Measurements from ENCODE around the gene ITGA5.

The ITGA5 gene

DNA sequence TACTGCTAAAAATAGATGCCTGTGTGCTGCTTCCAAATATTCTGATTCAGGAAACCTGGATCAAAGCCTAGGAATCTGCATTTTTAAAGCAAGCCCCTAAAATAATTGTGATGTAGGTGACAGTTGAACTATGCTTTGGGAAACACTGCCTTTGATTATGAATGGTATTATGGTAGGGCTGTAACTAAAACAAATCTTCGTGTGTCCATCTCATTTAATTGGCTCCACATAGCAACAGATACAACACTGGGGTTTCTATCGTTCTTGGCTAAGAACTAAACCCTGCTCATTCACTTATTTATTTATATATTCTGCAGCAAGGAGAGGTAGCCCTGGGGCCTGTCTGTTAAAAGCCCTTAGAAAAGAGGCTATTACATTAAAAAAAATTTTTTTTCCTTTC is 23.0 kb upstream of the ITGA5 start:
- TF ChIP-seq, protein P1, sequence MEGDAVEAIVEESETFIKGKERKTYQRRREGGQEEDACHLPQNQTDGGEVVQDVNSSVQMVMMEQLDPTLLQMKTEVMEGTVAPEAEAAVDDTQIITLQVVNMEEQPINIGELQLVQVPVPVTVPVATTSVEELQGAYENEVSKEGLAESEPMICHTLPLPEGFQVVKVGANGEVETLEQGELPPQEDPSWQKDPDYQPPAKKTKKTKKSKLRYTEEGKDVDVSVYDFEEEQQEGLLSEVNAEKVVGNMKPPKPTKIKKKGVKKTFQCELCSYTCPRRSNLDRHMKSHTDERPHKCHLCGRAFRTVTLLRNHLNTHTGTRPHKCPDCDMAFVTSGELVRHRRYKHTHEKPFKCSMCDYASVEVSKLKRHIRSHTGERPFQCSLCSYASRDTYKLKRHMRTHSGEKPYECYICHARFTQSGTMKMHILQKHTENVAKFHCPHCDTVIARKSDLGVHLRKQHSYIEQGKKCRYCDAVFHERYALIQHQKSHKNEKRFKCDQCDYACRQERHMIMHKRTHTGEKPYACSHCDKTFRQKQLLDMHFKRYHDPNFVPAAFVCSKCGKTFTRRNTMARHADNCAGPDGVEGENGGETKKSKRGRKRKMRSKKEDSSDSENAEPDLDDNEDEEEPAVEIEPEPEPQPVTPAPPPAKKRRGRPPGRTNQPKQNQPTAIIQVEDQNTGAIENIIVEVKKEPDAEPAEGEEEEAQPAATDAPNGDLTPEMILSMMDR (IDR thresholded peaks at IDR 0.05; ENCODE audit: insufficient read depth, missing control alignments) = no peak
- DNase-seq (ENCODE audit: insufficient read length, low spot score) = no peak

DNA sequence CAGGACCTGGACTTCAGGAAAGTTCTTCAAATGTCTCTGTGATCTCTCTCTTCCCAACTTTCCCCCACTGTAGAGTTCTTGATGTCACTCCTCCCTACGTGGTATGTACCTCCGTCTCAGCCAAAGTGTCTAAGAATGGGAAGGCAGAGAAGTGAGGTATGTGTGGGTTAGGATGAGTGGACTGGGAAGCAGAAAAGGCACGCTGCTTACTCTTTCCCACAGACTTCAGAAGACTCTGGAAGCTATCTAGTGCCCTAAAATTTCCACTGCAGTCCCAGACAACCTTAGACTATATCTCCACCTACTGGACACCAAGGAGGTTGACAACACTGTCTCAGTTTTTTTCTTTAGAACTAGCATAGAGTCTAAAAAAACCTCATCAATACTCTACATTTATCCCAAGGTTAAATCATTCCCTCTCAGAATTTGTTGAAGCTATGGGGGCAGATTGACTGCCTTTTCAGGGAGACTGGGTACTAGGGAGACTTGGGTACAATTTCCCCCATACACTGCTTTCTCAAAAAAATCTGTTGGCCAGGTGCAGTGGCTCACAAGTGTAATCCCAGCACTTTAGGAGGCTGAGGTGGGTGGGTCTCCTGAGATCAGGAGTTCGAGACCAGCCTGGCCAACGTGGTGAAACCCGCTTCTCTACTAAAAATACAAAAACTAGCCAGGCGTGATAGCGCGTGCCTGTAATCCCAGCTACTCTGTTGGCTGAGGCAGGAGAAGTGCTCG is 20.6 kb upstream of the ITGA5 start:
- DNase-seq (ENCODE audit: insufficient read length, low spot score) (no peak), FAIRE-seq (no peak)
- TF ChIP-seq, protein P1 (IDR thresholded peaks at IDR 0.05; ENCODE audit: insufficient read depth, missing control alignments) = peak; percentile 66

More for the DNA sequence above, 23.0 kb upstream of the ITGA5 start:
- FAIRE-seq = no peak

GRCh38 chr12:54439096-54439495 is 20.0 kb upstream of the ITGA5 start:
- no peak for FAIRE-seq

GRCh38 chr12:54438517-54438916 is 19.5 kb upstream of the ITGA5 start:
- FAIRE-seq (no peak), DNase-seq (ENCODE audit: insufficient read length, low spot score) (no peak)
- TF ChIP-seq, protein P1 (IDR thresholded peaks at IDR 0.05; ENCODE audit: insufficient read depth, missing control alignments) = no peak

More at GRCh38 chr12:54439096-54439495, 20.0 kb upstream of the ITGA5 start:
- DNase-seq (ENCODE audit: insufficient read length, low spot score) = no peak
- TF ChIP-seq, protein P1 (IDR thresholded peaks at IDR 0.05; ENCODE audit: insufficient read depth, missing control alignments) = no peak

GRCh38 chr12:54437697-54438096 is 18.6 kb upstream of the ITGA5 start:
- FAIRE-seq (no peak), DNase-seq (ENCODE audit: insufficient read length, low spot score) (no peak)
- TF ChIP-seq, protein P1 (IDR thresholded peaks at IDR 0.05; ENCODE audit: insufficient read depth, missing control alignments) = no peak

GRCh38 chr12:54437243-54437642 is 18.2 kb upstream of the ITGA5 start:
- no peak for DNase-seq (ENCODE audit: insufficient read length, low spot score)
- TF ChIP-seq, protein P1 (IDR thresholded peaks at IDR 0.05; ENCODE audit: insufficient read depth, missing control alignments) = no peak
- no peak for FAIRE-seq

DNA sequence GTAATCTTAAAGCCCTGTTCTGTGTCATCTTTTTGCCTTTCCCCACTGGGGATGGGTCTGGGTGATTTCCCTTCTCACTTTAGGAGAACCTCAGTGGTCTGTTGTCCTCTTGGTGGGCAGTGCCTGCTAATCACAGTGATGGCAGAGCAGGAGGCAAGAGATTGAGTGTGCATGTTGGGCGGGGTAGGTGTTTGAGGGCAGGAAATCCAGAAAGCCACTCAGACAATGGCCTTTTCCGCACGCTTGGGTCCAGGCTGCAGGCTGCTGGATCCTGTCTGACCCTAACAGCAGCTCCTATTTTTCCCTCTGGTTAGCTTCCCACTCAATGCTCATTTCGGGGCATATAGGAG is 13.7 kb upstream of the ITGA5 start:
- FAIRE-seq (no peak), DNase-seq (ENCODE audit: insufficient read length, low spot score) (no peak)
- TF ChIP-seq, protein P1 (IDR thresholded peaks at IDR 0.05; ENCODE audit: insufficient read depth, missing control alignments) = no peak

Measured in D721Med (cell line).